H1 (cell line): ENCODE measurements around the gene NRXN2. TPM values are rescaled to one million over a fixed set of nuclear protein-coding genes. Genes with fewer than 3 reads are reported as not detected.

Experiments
- CTCF ChIA-PET: fragments of 300-600 bp; sonication (Branson Sonifier 250); formaldehyde crosslinking; loops from one replicate; lab custom pipeline; 2021; ENCODE audit not compliant: partially characterized antibody; lab: Charles Lee
- POLR2A ChIA-PET: fragments of 300-600 bp; sonication (Branson Sonifier 250); formaldehyde crosslinking; loops from one replicate; lab custom pipeline; 2021; ENCODE audit warnings: inconsistent platforms; ENCODE audit not compliant: partially characterized antibody; lab: Charles Lee
- DNase-seq, 2 experiments: peaks; one replicate each; pipeline versions ENCODE4 v3.0.0 to v3.0.0-alpha.2; 2010 to 2022; ENCODE audit warnings: low spot score in 2 of 2, low read depth in 1 of 2, mixed read lengths in 1 of 2
- FAIRE-seq: peaks from 2 replicates; lab custom pipeline; 2011; peaks lifted over from hg19 to GRCh38; lab: Jason Lieb, UNC
- H2AFZ ChIP-seq: 2 replicates; pipeline ENCODE4 v1.8.1; 2012; ENCODE audit warnings: low read length, inconsistent platforms
- H2AK5ac ChIP-seq: 2 replicates; pipeline ENCODE4 v1.6.1; 2013; ENCODE audit warnings: low read depth, low read length
- H2BK120ac ChIP-seq: replicated peaks from 2 replicates; pipeline ENCODE3; 2013; ENCODE audit warnings: low read depth, low read length, inconsistent platforms
- H2BK12ac ChIP-seq: 2 replicates; pipeline ENCODE4 v1.6.1; 2013; ENCODE audit warnings: low read depth, low read length
- H2BK15ac ChIP-seq: 2 replicates; pipeline ENCODE4 v1.6.1; 2013; ENCODE audit warnings: low read length
- H2BK20ac ChIP-seq: 2 replicates; pipeline ENCODE4 v1.6.1; 2013; ENCODE audit warnings: low read length
- H2BK5ac ChIP-seq: 2 replicates; pipeline ENCODE4 v1.6.1; 2013; ENCODE audit warnings: low read depth, low read length
- H3K14ac ChIP-seq: 2 replicates; pipeline ENCODE4 v1.6.1; 2013; ENCODE audit warnings: inconsistent platforms; ENCODE audit not compliant: insufficient read length
- H3K18ac ChIP-seq: 2 replicates; pipeline ENCODE4 v1.6.1; 2013; ENCODE audit warnings: low read length; ENCODE audit errors: extremely low read depth
- H3K23ac ChIP-seq: 2 replicates; pipeline ENCODE4 v1.6.1; 2013; ENCODE audit warnings: inconsistent platforms; ENCODE audit not compliant: insufficient read length
- H3K23me2 ChIP-seq: 2 replicates; pipeline ENCODE4 v1.6.1; 2013; ENCODE audit warnings: low read depth, low read length
- H3K27ac ChIP-seq: 2 replicates; pipeline ENCODE4 v1.6.1; 2011; ENCODE audit warnings: low read depth, low read length, inconsistent platforms
- H3K27me3 ChIP-seq, 4 experiments: replicated peaks in 1 of 4; 1 replicate in 1 of 4; 2 replicates in 3 of 4; pipeline versions ENCODE4 v1.6.1 to v1.8.1; 2011 to 2013; ENCODE audit warnings: low read length in 3 of 4, mild to moderate bottlenecking in 3 of 4, inconsistent platforms in 2 of 4, mixed read lengths in 2 of 4, moderate library complexity in 1 of 4; ENCODE audit not compliant: control insufficient read depth in 3 of 4, insufficient read depth in 3 of 4; ENCODE audit errors: extremely low read depth in 1 of 4
- H3K36me3 ChIP-seq, 4 experiments: 2 replicates each; pipeline versions ENCODE4 v1.6.1 to v1.8.1; 2011 to 2013; ENCODE audit warnings: mild to moderate bottlenecking in 4 of 4, low read length in 3 of 4, moderate library complexity in 2 of 4, control low read depth in 1 of 4, inconsistent platforms in 1 of 4; ENCODE audit not compliant: insufficient read depth in 4 of 4, control insufficient read depth in 2 of 4
- H3K4ac ChIP-seq: replicated peaks from 2 replicates; pipeline ENCODE3; 2013; ENCODE audit warnings: low read length, low read depth, mixed read lengths, inconsistent platforms; ENCODE audit not compliant: insufficient read length
- H3K4me1 ChIP-seq, 4 experiments: replicated peaks in 1 of 4; 1 replicate in 1 of 4; 2 replicates in 3 of 4; pipeline versions ENCODE4 v1.6.1 to v1.8.1; 2011 to 2013; ENCODE audit warnings: low read length in 3 of 4, inconsistent platforms in 2 of 4, mixed read lengths in 1 of 4; ENCODE audit not compliant: insufficient read depth in 4 of 4, control insufficient read depth in 3 of 4
- H3K4me2 ChIP-seq, 2 experiments: 2 replicates each; pipeline versions ENCODE4 v1.6.1 to v1.8.1; 2011 to 2013; ENCODE audit warnings: low read depth in 2 of 2, low read length in 2 of 2, control low read depth in 1 of 2, inconsistent platforms in 1 of 2, mild to moderate bottlenecking in 1 of 2; ENCODE audit not compliant: insufficient read depth in 1 of 2
- H3K4me3 ChIP-seq, 4 experiments: fragments of 200-600, 300-600 bp in 1 of 4; sonication (generic), shearing (Covaris generic), sonication (Bioruptor Twin) in 1 of 4; 2 replicates each; pipeline versions ENCODE4 v1.5.1 to v1.8.1; 2011 to 2016; ENCODE audit warnings: low read length in 4 of 4, low read depth in 3 of 4, control low read depth in 2 of 4, inconsistent platforms in 2 of 4, mild to moderate bottlenecking in 2 of 4, mixed read lengths in 1 of 4, moderate library complexity in 1 of 4; ENCODE audit not compliant: insufficient read depth in 2 of 4; ENCODE audit errors: extremely low read depth in 1 of 4
- H3K56ac ChIP-seq: replicated peaks from 2 replicates; pipeline ENCODE3; 2013; ENCODE audit warnings: low read depth, mild to moderate bottlenecking, mixed read lengths, low read length, inconsistent platforms; ENCODE audit not compliant: insufficient read length
- H3K79me1 ChIP-seq: 2 replicates; pipeline ENCODE4 v1.6.1; 2013; ENCODE audit warnings: low read depth, low read length, control low read depth
- H3K79me2 ChIP-seq, 2 experiments: 2 replicates each; pipeline versions ENCODE4 v1.6.1 to v1.8.1; 2012 to 2013; ENCODE audit warnings: low read length in 2 of 2, mild to moderate bottlenecking in 2 of 2, inconsistent platforms in 1 of 2; ENCODE audit not compliant: insufficient read depth in 2 of 2, control insufficient read depth in 1 of 2
- H3K9ac ChIP-seq, 4 experiments: replicated peaks in 1 of 4; 1 replicate in 1 of 4; 2 replicates in 3 of 4; pipeline versions ENCODE4 v1.6.1 to v1.8.1; 2011 to 2013; ENCODE audit warnings: low read depth in 3 of 4, low read length in 3 of 4, control low read depth in 2 of 4, mild to moderate bottlenecking in 2 of 4, moderate library complexity in 2 of 4, inconsistent platforms in 1 of 4; ENCODE audit errors: extremely low read depth in 1 of 4
- H3K9me3 ChIP-seq, 2 experiments: 2 replicates each; pipeline versions ENCODE4 v1.6.1 to v1.8.1; 2012 to 2013; ENCODE audit warnings: mild to moderate bottlenecking in 2 of 2, moderate library complexity in 2 of 2, control low read depth in 1 of 2, inconsistent platforms in 1 of 2, low read depth in 1 of 2, low read length in 1 of 2, mixed read lengths in 1 of 2; ENCODE audit not compliant: insufficient read depth in 2 of 2
- H4K20me1 ChIP-seq, 2 experiments: replicated peaks in 1 of 2; 2 replicates each; pipeline versions ENCODE3 to v1.8.1; 2011 to 2013; ENCODE audit warnings: inconsistent platforms in 2 of 2, low read length in 2 of 2, mild to moderate bottlenecking in 1 of 2; ENCODE audit not compliant: insufficient read depth in 2 of 2, control insufficient read depth in 1 of 2
- H4K5ac ChIP-seq: 2 replicates; pipeline ENCODE4 v1.6.1; 2013; ENCODE audit warnings: low read length, low read depth, mixed read lengths, inconsistent platforms; ENCODE audit not compliant: insufficient read length
- H4K8ac ChIP-seq: 2 replicates; pipeline ENCODE4 v1.8.0; 2013; ENCODE audit warnings: mild to moderate bottlenecking, moderate library complexity, low read length, inconsistent platforms; ENCODE audit not compliant: insufficient read depth; ENCODE audit errors: extremely low read depth
- H4K91ac ChIP-seq: replicated peaks from 2 replicates; pipeline ENCODE3; 2013; ENCODE audit warnings: low read length, mixed read lengths, inconsistent platforms; ENCODE audit not compliant: insufficient read length
- EZH2 ChIP-seq: fragments of 200-600 bp; sonication (generic); IDR thresholded peaks from 2 replicates; pipeline ENCODE4 v1.7.1; 2012; ENCODE audit warnings: low read depth, mild to moderate bottlenecking, moderate library complexity, low read length, inconsistent platforms; ENCODE audit not compliant: severe bottlenecking
- GTF2F1 ChIP-seq: IDR thresholded peaks from 2 replicates; pipeline ENCODE4 v1.6.1; 2012; ENCODE audit warnings: low read depth, low read length, improper control_type of control experiment, borderline replicate concordance
- RFX5 ChIP-seq: IDR thresholded peaks from 2 replicates; pipeline ENCODE4 v1.6.1; 2011; ENCODE audit warnings: low read depth, low read length, improper control_type of control experiment, borderline replicate concordance
- WGBS, 2 experiments: shearing (Covaris generic) in 1 of 2; methylation state at CpG; one replicate each; pipeline versions ENCODE4 v1.1.6 to v1.1.7; 2013 to 2015; ENCODE audit warnings: low lambda C conversion rate in 2 of 2, mixed read lengths in 2 of 2, inconsistent platforms in 1 of 2, low coverage in 1 of 2, missing lambda C conversion rate in 1 of 2; ENCODE audit not compliant: insufficient replicate concordance in 2 of 2, insufficient coverage in 1 of 2, insufficient read length in 1 of 2; ENCODE audit errors: extremely low coverage in 1 of 2, missing lambda C conversion rate in 1 of 2; 5-methylcytosine and 5-hydroxymethylcytosine counted together
- polyA plus RNA-seq, 7 experiments: library from polyadenylated mRNA; depleted of rRNA in 3 of 7; stranded (reverse) in 5 of 7; unstranded in 2 of 7; fragments of >200 nt in 5 of 7; fragments of 200-250 nt in 2 of 7; gene quantifications; 1 replicate in 5 of 7; 2 replicates in 1 of 7; 4 replicates in 1 of 7; pipeline versions ENCODE4 v1.2.1 to v1.2.3, GENCODE V29; 2011 to 2013; ENCODE audit warnings: missing spikeins in 2 of 7, mixed read lengths in 2 of 7
- total RNA-seq: library from RNA; stranded (reverse); fragmentation: NEBNext Ultra II Directional; extraction: Animal tissue kit (Norgen Biotek cat#: 25700); gene quantifications from 2 replicates; pipeline ENCODE4 v1.2.1, GENCODE V29; 2021

Gene NRXN2
- total and polyA plus RNA-seq, 2 of the 8 experiments (the other 6 are each of a cell fraction or from before 2014, with no cell fraction given), result 1.3 to 11.5 TPM

DNA sequence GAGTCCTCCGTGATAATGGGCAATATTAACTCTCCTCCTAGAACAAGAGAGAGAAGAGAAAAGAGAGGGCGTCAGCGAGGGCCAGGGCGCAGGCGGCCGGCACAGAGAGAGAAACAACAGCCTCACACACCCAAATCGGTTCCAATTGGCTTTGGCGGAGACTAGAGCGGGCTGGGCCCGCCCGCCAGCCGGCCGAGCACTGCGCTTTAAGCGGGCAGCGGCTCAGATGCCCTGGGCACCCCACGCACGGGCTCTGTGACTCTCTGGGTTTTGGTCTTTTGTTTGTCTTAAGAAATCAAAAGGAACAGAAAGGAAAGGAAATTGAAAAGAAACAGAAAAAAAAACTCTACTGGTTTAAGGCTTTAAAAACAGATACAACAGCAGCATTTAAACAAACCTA is 115.0 kb downstream of the NRXN2 start:
- Histone ChIP-seq H2AFZ (no peak overlapping the region), H3K4me3 (no peak overlapping the region), H2BK120ac (no peak overlapping the region), H2BK20ac (no peak overlapping the region), H2BK12ac (no peak overlapping the region), H2BK5ac (no peak overlapping the region), H3K9me3 (no peaks in the 10 kb centered on the region), H3K18ac (no peak overlapping the region), H3K4ac (no peak overlapping the region), H3K4me2 (no peak overlapping the region), H2AK5ac (no peak overlapping the region), H4K5ac (no peak overlapping the region), H3K4me1 (peaks cover 0 to 6% (median 0%) of the 10 kb centered on the region in 4 experiments; a peak in 1 of 7 replicates), H3K36me3 (no peaks in the 10 kb centered on the region), H3K27me3 (no peaks in the 10 kb centered on the region; a peak in 2 of 7 replicates), H3K23ac (no peak overlapping the region), H3K23me2 (no peaks in the 10 kb centered on the region), H4K20me1 (peaks cover 0 to 2% of the 10 kb centered on the region in 2 experiments), H3K9ac (no peak overlapping the region), H3K79me2 (no peaks in the 10 kb centered on the region), H2BK15ac (no peak overlapping the region), H3K79me1 (no peaks in the 10 kb centered on the region), H3K27ac (no peak overlapping the region), H3K14ac (no peak overlapping the region), H3K56ac (no peak overlapping the region), H4K8ac (peak overlapping the region; percentile 48; the same call in 1 of the 2 replicates), H4K91ac (no peak overlapping the region)
- POLR2A ChIA-PET, result no interaction called here
- FAIRE-seq, result no peak
- CTCF ChIA-PET, result interaction anchor here (0.6 to 2.6 kb wide), 3 partner anchors 23 to 58 kb away, joined by 3 to 11 read pairs (median 5); no protein-coding TSS in a partner anchor
- no peak for DNase-seq
- TF ChIP-seq RFX5 (no peak), GTF2F1 (no peak), EZH2 (no peak)
- 62% methylated on average over 10 of the region's 18 CpGs; no CpG with 5 or more reads in 1 of the 2 experiments for WGBS, 2 experiments
